ENCODE data around the gene WFIKKN1. TPM values are rescaled to one million over a fixed set of nuclear protein-coding genes. Genes with fewer than 3 reads are reported as not detected.

The WFIKKN1 gene
- total RNA-seq, 1 donor from 2014 or later = 0.56 TPM

DNA sequence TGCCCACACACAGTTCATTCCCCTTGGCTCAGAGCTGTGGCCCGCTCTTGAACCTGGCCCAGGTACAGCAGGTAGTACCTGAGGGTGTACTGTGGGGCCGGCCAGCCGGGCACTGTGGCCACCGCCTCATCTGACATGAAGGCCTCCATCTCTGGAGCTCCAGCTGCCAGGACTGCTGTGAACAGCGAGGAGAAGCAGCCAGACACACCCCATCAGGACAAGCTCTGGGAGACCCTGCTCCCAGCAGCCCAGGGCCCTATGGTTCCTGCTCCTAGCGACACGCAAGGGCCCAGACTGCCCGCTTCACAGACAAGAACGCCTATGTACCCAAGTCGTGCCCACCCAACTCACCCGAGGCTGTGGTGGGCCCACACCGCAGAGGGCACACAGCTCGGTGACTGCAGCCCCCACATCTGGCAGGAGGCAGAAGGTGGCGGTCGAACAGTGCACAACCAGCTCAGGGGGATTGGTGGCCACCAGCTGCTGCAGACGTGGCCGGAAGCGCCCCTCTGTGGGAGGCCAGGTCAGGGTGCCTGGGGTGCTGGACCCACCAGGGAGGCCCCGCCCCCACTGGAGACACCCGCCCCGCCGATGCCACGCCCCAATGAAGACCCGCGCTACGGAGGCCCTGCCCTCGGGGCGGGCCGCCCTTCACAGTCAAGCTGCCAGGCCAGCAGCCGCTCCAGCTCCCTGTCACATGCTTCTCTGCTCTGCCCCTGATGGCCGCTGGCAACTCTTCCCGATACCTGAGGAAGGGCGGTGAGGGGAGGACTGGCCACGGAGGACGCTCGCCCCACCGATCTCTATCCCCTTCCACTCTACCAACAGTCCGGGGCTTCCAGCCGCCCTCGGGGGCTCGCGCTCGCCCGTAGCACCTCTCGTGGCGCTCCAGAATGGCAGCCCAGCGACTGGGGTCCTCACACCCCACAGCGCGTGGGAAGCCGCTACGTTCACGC is 48.4 kb downstream of the WFIKKN1 start:
- H3K4me3 Mint-ChIP-seq (ENCODE audit: unreplicated experiment) = peak overlapping the region; percentile 77
- no peak for DNase-seq (ENCODE audit: extremely low spot score, unreplicated experiment)

DNA sequence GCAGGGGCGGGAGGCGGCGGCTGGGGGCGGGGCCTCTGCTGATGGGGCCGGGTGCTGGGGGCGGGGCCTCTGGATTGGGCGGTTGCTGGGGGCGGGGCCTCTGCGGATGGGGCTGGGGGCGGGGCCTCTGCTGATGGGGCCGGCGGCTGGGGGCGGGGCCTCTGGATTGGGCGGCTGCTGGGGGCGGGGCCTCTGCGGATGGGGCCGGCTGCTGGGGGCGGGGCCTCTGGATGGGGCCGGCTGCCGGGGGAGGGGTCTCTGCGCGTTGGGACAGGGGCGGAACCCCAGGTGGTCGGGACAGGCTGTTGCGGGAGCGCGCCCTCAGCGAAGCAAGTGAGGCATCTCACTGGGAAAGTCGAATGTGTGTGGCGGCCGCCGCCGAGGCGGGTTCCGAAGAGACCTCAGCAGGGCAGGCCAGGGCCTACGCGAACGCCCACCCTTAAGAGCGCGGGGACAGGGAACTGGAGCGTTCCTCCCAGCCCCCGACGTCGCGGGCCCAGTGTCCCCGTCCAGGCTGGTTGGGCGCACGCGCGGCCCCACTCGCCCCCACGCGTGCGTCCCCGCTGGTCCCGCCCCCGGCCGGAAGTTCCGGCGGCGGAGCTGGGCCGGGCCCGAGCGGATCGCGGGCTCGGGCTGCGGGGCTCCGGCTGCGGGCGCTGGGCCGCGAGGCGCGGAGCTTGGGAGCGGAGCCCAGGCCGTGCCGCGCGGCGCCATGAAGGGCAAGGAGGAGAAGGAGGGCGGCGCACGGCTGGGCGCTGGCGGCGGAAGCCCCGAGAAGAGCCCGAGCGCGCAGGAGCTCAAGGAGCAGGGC is 49.2 kb downstream of the WFIKKN1 start, which contains the start of gene STUB1:
Gene STUB1, plus strand, starts transcription at position 597 of the 811 bp plus-strand sequence. Its CDS starts 116 bp downstream, at position 713.
- Mint-ChIP-seq H3K27me3 (ENCODE audit: unreplicated experiment) (no peaks in the 10 kb centered on the region), H3K36me3 (ENCODE audit: unreplicated experiment) (peaks cover 11% of the 10 kb centered on the region), H3K27ac (ENCODE audit: unreplicated experiment) (peak within 1 kb of the TSS; percentile 88), H3K9me3 (ENCODE audit: unreplicated experiment) (no peaks in the 10 kb centered on the region), H3K4me1 (ENCODE audit: unreplicated experiment) (peaks cover 24% of the 10 kb centered on the region), H3K4me3 (ENCODE audit: unreplicated experiment) (peak within 1 kb of the TSS; percentile 81)
- DNase-seq (ENCODE audit: extremely low spot score, unreplicated experiment) = peak; percentile 97
- TF ChIP-seq, protein P1, sequence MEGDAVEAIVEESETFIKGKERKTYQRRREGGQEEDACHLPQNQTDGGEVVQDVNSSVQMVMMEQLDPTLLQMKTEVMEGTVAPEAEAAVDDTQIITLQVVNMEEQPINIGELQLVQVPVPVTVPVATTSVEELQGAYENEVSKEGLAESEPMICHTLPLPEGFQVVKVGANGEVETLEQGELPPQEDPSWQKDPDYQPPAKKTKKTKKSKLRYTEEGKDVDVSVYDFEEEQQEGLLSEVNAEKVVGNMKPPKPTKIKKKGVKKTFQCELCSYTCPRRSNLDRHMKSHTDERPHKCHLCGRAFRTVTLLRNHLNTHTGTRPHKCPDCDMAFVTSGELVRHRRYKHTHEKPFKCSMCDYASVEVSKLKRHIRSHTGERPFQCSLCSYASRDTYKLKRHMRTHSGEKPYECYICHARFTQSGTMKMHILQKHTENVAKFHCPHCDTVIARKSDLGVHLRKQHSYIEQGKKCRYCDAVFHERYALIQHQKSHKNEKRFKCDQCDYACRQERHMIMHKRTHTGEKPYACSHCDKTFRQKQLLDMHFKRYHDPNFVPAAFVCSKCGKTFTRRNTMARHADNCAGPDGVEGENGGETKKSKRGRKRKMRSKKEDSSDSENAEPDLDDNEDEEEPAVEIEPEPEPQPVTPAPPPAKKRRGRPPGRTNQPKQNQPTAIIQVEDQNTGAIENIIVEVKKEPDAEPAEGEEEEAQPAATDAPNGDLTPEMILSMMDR (IDR thresholded peaks at IDR 0.05) = no peak

More for the DNA sequence above, 48.4 kb downstream of the WFIKKN1 start:
- Mint-ChIP-seq H3K9me3 (ENCODE audit: unreplicated experiment) (no peaks in the 10 kb centered on the region), H3K27ac (ENCODE audit: unreplicated experiment) (peak overlapping the region; percentile 88), H3K4me1 (ENCODE audit: unreplicated experiment) (peaks cover 28% of the 10 kb centered on the region), H3K36me3 (ENCODE audit: unreplicated experiment) (peaks cover 11% of the 10 kb centered on the region), H3K27me3 (ENCODE audit: unreplicated experiment) (no peaks in the 10 kb centered on the region)
- TF ChIP-seq, protein P1 (IDR thresholded peaks at IDR 0.05) = no peak

DNA sequence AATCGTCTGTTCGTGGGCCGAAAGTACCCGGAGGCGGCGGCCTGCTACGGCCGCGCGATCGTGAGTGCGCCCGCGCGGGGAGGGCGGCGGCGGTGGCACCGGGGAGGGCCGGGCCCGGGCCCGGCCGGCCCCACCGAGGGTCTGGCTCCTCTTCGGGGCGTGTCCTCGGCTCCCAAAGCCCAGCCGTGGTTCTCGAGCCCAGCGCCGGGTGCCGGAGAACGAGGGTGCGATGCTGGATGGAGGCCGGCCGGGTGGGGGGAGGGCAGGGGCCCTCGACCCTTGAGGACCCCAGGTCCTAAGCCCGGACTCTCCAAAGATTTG is 49.8 kb downstream of the WFIKKN1 start:
- H3K27me3 Mint-ChIP-seq (ENCODE audit: unreplicated experiment) = no peaks in the 10 kb centered on the region

GRCh38 chr16:680967-681745 is 50.4 kb downstream of the WFIKKN1 start:
- no peak for DNase-seq (ENCODE audit: extremely low spot score, unreplicated experiment)
- H3K36me3 Mint-ChIP-seq (ENCODE audit: unreplicated experiment) = peaks cover 13% of the 10 kb centered on the region
- H3K27me3 Mint-ChIP-seq (ENCODE audit: unreplicated experiment) = no peaks in the 10 kb centered on the region
- H3K27ac Mint-ChIP-seq (ENCODE audit: unreplicated experiment) = peak overlapping the region; percentile 72
- no peaks in the 10 kb centered on the region for H3K9me3 Mint-ChIP-seq (ENCODE audit: unreplicated experiment)
- TF ChIP-seq, protein P1 (IDR thresholded peaks at IDR 0.05) = no peak
- peaks cover 22% of the 10 kb centered on the region for H3K4me1 Mint-ChIP-seq (ENCODE audit: unreplicated experiment)
- peak overlapping the region; percentile 81 for H3K4me3 Mint-ChIP-seq (ENCODE audit: unreplicated experiment)

More for the DNA sequence above, 49.8 kb downstream of the WFIKKN1 start:
- DNase-seq (ENCODE audit: extremely low spot score, unreplicated experiment) = no peak
- Mint-ChIP-seq H3K9me3 (ENCODE audit: unreplicated experiment) (no peaks in the 10 kb centered on the region), H3K4me3 (ENCODE audit: unreplicated experiment) (peak overlapping the region; percentile 81), H3K36me3 (ENCODE audit: unreplicated experiment) (peaks cover 11% of the 10 kb centered on the region), H3K27ac (ENCODE audit: unreplicated experiment) (peak overlapping the region; percentile 72), H3K4me1 (ENCODE audit: unreplicated experiment) (peaks cover 21% of the 10 kb centered on the region)
- TF ChIP-seq, protein P1 (IDR thresholded peaks at IDR 0.05) = no peak

All from osteocyte (in vitro differentiated cells).